Measurements from ENCODE around the gene SFXN5.

Gene SFXN5

DNA sequence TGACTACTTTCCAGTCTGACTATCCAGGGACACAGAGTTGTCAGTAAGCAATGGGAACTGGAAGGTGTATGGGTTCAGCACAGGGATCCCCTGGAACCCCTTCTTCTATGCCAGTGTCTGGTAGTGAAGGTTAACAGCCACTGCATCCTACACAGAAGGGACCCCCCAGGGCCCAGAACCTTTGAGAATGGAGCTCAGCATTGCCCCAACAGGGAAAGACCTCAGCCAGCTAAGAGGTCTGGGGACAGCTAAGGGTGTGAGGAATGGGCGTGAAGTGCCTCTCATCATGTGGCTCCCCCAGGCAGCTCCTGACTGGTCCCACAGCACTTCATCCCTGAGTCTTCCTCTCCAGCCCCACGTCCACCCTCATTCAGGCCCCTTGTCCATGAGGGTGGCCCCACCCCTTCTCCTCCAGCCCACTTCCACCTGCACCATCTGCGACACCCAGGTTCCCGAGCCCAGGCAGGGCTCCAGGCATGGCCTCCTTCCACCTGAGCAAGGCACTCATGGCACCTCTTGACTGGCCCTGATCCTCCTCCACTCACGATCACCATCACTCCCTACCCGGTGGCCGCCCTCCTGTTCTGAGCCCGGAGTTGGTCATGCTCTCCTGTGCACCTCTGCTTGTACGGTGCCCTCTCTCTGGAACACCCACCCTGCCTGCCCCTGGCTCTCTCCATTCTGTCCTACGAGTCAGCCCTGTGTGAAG is 77.1 kb downstream of the SFXN5 start:
- DNase-seq (ENCODE audit: low read depth, low spot score): no peak

DNA sequence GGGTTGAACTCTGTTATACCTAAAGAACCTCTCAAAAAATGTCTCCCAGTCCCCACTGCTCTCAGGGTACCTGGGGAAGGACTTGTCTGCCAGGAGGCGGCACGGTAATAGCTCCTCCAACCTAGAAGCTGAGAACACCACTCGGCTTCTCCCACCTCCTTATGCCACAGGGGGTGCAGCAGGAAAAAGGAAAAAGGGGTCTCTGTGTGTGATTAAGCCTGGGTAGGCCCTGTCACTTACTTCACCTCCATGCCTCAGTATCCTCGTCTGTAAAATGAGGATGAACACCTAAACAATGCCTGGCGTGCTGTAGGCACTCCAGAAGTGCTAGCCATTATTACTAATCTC is 77.6 kb downstream of the SFXN5 start:
- no peak for DNase-seq (ENCODE audit: low read depth, low spot score)

DNA sequence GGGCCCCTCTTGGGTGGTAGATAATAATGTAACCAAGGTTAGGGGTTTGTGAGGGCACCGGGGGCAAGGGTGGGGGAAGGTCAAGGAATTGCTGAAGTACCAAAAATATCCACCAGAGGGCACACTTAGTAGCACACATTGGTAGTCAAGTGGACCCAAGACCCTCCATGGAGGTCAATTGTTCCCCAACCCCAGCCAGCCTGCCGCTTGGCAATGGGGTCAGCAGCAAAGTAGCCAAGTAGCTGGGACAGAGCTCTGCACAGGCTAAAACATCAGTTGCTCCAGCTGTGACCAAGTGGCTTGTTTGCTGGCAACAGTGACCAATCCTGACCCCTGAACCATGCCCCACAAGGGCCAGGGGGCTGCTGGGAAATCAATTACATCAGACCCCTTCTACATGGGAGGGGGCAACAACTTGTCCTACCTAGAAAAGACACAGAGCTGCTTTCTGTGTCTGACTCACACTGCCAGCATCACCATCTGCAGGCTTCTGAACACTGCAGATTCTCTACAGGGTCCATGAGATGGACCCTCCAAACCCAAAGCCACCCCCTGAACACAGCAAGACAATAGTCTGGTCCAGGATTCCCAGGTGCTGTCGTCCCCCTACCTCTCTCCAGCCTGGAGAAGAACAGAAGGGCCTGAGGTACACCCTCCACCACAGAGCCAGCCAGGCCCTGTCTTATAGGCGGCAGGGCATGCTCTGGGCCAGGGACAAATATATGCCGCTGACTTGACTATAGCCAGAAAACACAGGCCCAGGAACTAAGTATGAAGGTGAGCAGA is 78.2 kb downstream of the SFXN5 start:
- DNase-seq (ENCODE audit: low read depth, low spot score): peak; percentile 80

DNA sequence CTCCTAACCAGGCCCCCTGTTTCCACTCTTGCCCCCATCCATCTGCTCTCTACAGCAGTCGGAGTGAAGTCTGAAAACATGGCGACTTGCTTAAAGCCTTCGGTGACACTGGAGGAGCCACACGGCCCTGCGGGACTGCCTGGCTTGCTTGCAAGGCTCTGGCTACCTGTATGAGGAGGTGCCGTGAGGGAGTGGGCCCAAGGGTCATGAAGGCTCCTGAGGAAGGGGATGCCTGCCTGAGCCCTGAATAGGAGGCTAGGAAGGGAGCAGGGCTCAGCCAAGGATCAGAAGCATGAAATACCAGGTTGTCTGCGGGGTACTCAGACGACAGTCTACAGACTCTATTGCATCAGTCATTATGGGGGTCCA is 78.8 kb downstream of the SFXN5 start:
- no peak for DNase-seq (ENCODE audit: low read depth, low spot score)

DNA sequence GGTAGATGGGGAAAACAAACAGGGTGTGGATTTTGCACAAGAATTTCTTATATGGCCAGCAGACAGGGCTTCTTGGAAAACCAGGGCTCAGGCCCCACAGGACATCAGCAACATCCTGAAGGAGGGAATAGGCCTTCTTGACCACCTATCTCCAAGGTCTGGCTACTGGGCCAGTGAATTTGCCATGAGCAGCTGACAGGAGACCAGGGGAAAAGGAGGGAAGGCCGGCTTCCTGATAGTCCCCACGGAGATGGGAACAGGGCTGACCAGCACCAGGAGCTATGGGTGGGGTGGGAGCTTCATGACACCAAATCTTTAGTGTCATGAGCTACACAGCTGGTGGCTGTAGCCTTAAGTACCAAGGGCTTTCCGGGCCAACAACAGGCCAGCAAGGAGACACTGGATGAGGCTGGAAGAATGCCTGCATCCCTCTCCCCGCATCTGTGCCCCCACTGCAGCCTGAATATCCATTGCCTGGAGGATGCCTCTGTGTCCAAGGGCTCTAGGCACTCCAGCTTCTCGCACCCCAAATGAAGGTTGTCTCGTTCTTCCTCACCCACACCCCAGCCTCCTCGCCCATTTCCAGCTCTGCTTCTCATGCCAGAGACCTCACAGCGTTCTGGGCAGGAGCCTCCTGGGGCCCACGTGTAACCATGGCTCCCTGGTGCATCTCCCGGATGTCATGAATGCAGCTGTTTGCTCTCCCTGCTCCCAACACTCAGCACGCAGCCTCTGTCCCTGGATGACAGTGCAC is 79.4 kb downstream of the SFXN5 start:
- DNase-seq (ENCODE audit: low read depth, low spot score): no peak

DNA sequence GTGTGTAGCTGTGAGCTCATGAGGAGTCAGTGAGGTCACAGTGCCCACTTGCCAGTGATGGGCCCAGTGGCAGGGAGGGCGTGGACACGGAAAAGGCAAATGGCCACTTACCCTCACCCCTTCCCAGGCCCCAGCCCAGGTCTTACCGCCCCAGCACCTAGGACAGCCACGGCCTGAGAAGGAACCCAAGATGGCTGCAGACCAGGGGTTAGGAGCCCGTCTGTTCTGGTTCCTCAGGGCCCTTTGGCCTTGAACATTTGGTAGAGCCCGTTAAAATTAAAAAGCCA is 80.1 kb downstream of the SFXN5 start:
- DNase-seq (ENCODE audit: low read depth, low spot score): no peak

DNA sequence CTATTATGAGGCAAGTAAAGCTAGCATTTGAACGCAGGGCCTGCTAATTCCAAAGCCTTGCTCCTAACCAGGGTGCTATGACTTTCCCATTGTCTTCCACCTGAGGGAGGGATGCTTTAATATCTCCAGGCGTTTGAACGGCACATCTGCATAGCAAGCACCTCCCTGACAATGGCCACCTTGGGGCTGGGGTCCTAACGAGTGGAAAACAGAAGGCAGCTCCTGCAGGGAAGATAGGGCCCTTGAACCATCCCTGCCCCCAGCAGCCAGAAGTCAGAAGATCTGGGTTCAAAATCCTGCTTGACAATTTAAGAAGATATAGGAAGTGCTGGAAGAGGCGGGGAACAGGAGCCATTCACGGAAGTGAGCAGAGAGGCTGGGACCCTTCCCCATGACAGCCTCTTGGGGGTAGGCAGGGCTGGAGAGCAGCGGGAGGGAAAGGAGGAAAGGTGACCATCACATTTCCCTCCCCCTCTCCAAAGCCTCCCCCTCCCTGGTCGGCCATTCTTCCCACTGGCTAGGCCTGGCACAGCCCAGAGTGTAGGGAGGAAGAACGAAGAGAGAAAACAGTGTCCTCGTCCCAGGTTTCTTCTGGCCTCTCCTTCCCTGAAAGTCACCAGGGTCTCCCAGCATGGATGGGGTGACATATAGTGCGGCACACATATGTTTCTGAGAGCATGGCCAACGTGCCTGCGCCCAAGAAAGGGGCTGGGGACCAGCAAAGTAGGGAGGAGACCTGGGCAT is 80.6 kb downstream of the SFXN5 start:
- no peak for DNase-seq (ENCODE audit: low read depth, low spot score)

DNA sequence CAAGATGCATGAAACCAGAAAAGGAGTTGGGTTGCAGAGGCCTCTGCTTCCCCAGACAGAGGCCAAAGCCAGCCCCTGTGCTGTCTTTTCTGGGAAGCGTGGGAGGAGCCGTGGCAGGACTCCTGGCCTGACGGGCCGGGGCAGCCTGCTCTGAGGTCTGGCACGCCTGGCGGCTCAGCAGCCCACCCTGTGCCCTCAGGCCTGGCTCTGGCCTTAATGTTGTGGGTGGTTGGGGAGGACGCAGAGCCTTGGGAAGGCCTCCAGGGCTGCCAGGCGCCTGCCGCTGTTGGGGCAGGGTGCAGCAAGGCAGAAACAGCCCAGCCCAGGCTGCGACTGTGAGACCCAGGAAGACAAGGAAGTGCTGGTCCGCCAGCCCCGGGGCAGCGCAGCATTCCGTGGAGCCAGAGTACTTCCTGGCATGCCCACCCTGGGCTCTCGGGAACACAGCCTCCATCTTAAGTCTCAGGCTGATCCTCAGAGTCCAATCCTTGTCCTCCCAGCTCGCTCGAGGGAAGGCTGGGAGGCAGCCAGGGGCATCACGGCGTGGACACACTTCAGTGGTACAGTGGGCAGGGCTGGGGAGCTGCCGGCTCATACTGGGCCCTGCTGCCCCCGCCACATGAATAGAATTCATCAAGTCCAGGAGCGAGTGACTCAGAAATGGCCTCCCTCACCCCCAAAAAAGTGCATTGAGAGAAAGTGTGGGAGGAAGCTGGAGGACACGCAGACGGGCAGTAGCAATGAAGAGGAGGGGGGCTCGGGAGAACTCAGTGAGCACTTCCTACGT is 81.5 kb downstream of the SFXN5 start:
- DNase-seq (ENCODE audit: low read depth, low spot score): peak; percentile 85

DNA sequence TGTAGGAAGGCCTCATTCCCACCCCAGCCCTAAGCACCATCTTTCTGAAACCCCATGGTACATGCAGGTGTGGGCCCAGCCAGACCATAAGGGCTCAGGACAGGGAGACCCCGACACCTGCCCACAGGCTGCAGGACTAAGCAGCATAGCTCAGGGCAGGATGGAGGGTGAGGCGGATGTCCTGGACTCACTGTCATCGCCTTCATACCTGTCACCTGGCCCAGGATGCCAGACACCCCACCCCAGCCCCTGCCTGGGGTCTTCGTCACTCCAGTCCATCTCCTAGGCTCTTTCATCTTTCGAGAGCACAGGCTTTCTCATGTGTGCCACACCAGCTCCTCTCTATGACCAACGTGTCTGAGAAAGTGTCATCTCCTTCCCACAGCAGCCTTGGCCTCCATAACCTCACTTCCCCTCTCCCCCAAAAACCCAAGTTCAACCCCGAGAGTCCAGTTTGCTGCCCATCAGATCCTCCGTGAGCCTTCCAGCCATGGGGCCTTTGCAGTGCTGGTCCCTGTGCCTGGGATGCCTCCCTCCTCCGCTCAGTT is 82.7 kb downstream of the SFXN5 start:
- DNase-seq (ENCODE audit: low read depth, low spot score): no peak

DNA sequence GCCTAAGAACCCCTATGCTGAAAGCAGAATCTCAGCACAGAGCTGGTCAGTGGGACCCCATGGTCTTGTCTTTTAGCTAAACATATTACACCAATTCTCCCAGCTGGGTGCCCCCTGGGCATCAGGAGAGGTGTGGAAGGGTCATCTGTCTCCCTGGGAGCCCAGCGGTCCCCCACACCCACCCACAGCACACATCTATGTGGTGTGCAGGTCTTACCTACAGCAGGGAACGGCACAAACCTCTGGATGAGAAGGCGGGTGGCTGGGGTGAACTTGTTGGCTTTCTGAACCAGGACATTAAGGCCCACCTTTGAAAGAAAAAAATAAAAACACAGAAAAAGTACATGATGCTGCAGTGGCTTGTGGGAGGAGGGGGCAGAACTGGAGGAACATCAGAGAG is 83.5 kb downstream of the SFXN5 start:
- no peak for DNase-seq (ENCODE audit: low read depth, low spot score)

DNA sequence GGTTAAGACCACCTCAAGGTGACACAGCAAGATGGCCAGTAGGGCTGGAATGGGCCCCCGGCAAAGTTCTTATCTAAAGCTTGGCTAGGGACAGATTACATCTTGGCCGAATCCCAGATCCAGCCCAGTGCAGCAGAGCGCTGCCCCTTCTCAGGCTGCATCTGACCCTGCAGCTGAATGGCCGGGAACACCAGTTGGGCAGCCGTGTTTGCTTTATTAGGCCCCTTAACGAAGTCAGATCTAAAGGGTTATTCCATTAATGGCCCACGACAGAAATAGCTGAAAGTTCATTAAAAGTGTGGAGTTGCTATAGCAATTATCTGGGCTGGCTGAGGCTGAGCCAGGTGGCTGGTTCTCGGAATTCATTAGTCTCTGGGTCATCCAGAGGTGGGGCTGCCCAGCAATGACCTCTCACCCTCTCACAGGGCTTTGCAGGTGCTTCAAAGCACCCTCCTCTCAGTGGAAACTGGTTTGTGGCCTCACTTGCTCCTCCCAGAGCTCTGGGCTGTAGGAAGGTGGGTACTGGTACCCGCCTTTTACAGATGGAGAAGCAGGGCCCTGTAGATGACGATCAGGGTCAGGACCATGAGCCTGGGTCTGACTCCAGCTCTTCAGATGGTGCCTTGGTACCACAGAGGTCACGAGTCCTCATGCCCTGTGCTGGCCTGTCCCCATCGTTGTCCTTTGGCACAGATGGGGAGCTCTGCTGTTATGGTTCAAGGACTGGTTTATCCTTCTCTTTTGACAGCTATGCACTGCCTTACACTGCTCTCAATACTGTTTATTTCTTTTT is 85.4 kb downstream of the SFXN5 start:
- peak; percentile 42 for DNase-seq (ENCODE audit: low read depth, low spot score)

DNA sequence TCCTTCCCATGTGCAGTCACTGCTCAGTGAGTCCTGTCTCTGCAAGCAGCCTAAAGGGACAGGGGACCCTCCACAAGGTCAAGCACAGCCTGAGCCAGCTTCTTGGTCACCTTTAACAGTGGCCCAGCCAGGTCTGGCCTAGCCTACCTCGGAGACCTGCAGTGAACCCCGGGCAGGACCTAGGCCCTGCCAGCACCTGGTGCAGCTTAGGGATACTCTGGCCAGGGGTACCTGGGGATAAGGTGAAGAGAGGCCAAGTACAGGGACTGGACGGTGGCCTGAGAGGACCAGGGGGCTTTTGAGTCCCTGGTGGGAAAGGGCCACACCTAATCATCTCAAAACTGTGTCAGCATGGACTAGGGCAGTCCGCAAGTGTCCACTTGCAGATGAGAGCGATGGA is 86.4 kb downstream of the SFXN5 start:
- DNase-seq (ENCODE audit: low read depth, low spot score): no peak

DNA sequence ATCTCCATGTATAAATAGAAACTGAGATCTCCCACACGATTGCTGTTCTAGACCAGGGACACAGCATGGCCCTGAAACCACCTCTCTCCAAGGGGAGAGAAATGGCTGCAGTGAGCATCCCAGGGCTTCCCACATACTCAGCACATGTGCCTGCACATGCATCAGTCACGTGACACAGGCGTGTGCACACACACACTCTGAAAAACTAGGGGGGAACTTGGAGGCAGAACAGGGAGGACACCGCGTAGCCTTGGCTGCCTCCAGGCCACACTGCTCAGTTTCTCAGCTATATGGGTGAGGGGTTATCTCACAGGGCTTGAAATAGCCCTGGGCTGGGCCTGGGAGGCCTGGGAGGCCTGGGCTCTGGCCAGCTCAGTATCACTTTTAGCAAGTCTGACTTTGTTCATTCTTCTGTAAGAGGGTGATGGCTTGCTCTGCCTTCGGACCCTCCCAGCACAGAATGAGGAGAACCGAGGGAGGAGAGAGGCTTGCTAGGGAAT is 87.3 kb downstream of the SFXN5 start:
- peak; percentile 45 for DNase-seq (ENCODE audit: low read depth, low spot score)

DNA sequence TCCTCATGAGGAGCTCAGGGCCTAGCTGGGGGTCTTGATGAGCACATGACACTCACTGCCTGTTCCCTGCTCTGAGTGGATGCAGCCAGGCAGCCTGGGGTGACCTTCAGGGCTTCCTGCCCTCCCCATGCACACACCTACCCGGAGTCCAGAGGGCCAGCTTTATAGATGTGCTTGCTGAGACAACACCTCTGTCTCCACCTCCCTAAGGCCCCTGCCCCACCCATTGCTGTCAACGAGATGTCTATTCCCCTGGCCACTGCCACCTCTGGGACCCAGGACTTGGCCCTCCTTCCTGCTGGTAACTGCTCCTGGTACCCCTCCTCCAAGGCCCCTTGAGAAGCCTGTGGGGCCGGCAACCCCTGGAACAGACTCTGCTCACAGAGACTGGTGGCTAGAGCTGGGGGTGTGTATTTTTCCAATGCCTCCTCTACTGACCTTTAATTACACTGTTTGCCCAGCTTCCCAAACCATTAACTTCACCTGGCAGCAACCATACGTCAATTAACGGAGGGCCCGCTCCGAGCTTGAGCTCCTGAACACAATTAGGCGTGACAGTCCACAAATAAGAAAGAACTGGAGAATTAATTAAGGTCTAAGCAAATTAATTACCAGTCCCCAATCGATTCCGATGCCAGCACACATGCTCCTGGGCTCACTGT is 87.9 kb downstream of the SFXN5 start:
- no peak for DNase-seq (ENCODE audit: low read depth, low spot score)

DNA sequence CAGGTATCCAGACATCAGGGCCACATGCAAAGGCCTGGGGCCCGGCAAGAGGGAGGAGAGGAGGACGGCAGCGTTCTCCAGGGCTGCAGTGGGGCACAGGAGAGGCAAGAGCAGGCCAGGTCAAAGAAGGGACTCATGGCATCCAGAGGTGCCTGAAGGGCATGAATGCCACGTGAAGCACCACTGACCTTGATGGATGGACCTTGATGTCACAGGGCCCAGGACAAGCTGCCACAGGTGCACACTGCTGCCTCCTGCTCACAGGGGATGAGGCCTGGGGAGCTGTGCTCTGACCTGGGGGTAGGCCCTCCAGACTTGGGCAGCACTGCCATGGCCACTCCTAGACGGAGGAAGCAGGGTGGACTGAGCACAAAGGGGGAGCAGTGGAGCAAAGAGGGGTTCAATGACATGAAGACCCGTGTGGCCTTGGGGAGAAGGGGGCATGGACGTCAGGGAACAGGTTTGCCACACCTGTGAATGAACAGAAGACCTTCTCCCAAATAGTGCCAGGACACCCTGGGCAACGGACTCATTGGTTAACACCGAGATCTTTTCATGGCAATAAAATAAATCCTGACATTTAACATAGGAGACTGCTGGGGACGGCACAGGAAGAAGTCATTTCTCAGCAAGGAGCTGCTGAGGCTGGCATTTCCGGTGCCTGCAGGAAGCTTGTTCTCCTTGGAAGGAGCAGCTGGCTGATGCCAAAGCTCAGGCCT is 88.6 kb downstream of the SFXN5 start:
- DNase-seq (ENCODE audit: low read depth, low spot score): no peak

DNA sequence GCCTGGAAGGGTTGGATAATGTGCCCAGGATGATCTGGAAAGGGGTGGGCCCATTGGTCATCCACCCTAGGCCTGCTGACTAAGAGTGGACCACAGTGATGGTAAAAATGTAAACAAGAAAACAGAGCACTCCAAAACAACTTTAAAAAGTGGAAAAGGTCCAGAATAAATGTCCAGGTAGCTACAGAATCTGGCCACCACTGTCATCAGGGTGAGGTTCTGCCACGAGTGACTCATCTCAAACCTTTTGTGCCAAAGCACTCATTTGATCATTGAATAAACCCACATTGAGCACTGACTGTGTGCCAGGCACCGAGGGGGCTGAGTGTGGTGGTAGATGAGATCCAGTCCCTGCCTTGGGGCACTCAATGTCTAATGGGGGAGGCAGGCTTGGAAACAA is 89.3 kb downstream of the SFXN5 start:
- DNase-seq (ENCODE audit: low read depth, low spot score): no peak

DNA sequence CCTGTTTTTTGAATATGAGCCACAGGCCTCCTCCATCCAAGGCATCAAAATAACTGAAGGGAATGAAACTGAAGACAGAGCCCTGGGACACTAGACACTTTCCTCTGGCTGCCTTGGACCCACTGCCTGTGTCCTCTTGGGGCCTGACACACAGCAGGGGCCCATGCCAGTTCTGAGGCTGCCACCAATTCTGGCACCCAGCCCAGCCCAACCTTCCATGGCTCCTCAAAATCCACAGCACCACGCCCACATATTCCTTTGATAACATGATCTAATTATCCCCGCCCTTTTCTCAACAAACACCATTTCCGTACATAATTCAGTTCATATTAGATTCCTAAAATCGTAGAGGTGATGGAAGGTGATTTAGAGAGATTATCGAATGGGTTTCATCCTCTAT is 90.0 kb downstream of the SFXN5 start:
- DNase-seq (ENCODE audit: low read depth, low spot score): no peak

DNA sequence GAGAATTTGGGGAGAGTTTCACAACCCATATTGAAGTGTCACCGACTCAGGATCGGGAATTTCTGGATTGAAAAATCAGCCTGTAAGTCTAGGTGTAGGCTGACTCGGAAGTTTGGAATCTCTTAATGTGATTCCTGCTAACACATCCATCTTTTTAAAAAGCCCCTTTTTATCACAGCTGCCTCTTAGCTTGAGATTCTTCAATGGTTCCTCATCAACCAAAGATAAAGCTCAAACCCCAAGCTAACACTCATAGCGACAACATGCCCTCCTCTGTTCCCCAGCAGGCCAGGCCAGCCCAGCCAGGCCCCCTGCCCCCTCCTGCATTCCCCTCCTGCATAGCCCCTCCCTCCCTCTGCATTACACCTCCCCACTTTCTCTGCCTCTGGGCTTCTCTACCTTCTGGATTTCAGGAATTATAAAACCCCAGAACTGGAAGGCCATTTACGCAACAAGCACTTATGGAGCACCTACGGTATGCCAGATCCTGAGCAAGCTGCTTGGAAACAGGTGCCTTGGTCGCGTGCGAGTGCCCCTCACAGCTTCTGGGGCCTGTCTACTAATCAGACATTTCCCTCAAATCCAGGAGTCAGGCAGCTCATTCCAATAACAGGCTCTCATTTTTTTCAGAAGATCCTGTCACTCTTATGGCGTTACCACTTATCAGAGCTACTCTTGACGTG is 90.8 kb downstream of the SFXN5 start:
- DNase-seq (ENCODE audit: low read depth, low spot score): peak; percentile 23

Measured in ELF-1 (cell line).